Tibial nerve (tissue), 4 donors: ENCODE results near the gene TMEM220. TPM values are rescaled to one million over a fixed set of nuclear protein-coding genes. Genes with fewer than 3 reads are reported as not detected.

Experiments used
- DNase-seq, 2 donors: peaks; one replicate each; pipeline ENCODE4 v3.0.0-alpha.2; 2019; ENCODE audit warnings: low spot score in 2 of 2
- H3K27ac ChIP-seq, 4 donors: fragments of 200-600 bp; sonication (generic) in 3 of 4; one replicate each; pipeline ENCODE4 v1.5.1; 2017 to 2019; ENCODE audit warnings: mild to moderate bottlenecking in 1 of 4
- H3K27me3 ChIP-seq, 2 donors: fragments of 200-600 bp; sonication (generic) in 1 of 2; one replicate each; pipeline versions ENCODE4 v1.5.1 to v1.6.0; 2017 to 2019
- H3K36me3 ChIP-seq, 3 donors: fragments of 200-600 bp; sonication (generic); one replicate each; pipeline ENCODE4 v1.5.1; 2018 to 2019
- H3K4me1 ChIP-seq, 4 donors: fragments of 200-600 bp; sonication (generic) in 3 of 4; one replicate each; pipeline ENCODE4 v1.5.1; 2017 to 2019
- H3K4me3 ChIP-seq, 4 donors: fragments of 200-600 bp; sonication (generic) in 3 of 4; one replicate each; pipeline ENCODE4 v1.5.1; 2017 to 2019; ENCODE audit warnings: mild to moderate bottlenecking in 1 of 4, moderate library complexity in 1 of 4
- H3K9me3 ChIP-seq, 4 donors: fragments of 200-600 bp; sonication (generic) in 3 of 4; one replicate each; pipeline ENCODE4 v1.5.1; 2017 to 2019
- CTCF ChIP-seq, 5 experiments: fragments of 200-600 bp in 3 of 5; fragments of 450-650 bp in 2 of 5; sonication (generic) in 3 of 5; IDR thresholded peaks; one replicate each; pipeline ENCODE4 v1.5.1; 2016 to 2019; ENCODE audit warnings: antibody characterized with exemption in 5 of 5, mild to moderate bottlenecking in 3 of 5, moderate library complexity in 2 of 5
- EP300 ChIP-seq, 2 donors: sonication (generic); formaldehyde crosslinking; IDR thresholded peaks; one replicate each; pipeline ENCODE4 v1.6.1; 2017; ENCODE audit warnings: antibody characterized with exemption in 2 of 2, mild to moderate bottlenecking in 1 of 2
- POLR2A ChIP-seq, 2 donors: fragments of 450-650 bp; IDR thresholded peaks; one replicate each; pipeline ENCODE4 v1.6.1; 2017; ENCODE audit warnings: antibody characterized with exemption in 2 of 2, mild to moderate bottlenecking in 2 of 2, moderate library complexity in 2 of 2
- WGBS, 2 donors: methylation state at CpG; one replicate each; pipeline ENCODE4 v1.1.5; 2018; 5-methylcytosine and 5-hydroxymethylcytosine counted together
- total RNA-seq, 4 donors: library from RNA; depleted of rRNA; stranded (reverse); fragments of >200 nt; gene quantifications; one replicate each; pipeline ENCODE4 v1.1.0, GENCODE V29; 2016

Gene TMEM220
- total RNA-seq, 4 donors from 2014 or later: 4.5 to 9.2 (median 8.9) TPM

- no peak overlapping the region for H3K27ac ChIP-seq
- no peaks in the 10 kb centered on the region for H3K36me3 ChIP-seq
- no peak overlapping the region for H3K4me3 ChIP-seq
- TF ChIP-seq CTCF (IDR thresholded peaks at IDR 0.05) (no peak), POLR2A (IDR thresholded peaks at IDR 0.05) (no peak), EP300 (IDR thresholded peaks at IDR 0.05) (no peak)
- WGBS, 2 donors: 90 to 95% methylated on average over 6 of the region's 6 CpGs
- DNase-seq: no peak
- H3K27me3 ChIP-seq: no peaks in the 10 kb centered on the region
- H3K4me1 ChIP-seq: peaks cover 0 to 15% (median 4%) of the 10 kb centered on the region in 4 donors
- no peaks in the 10 kb centered on the region for H3K9me3 ChIP-seq
Observed at GRCh38 chr17:10742431-10742830, 12.6 kb upstream of the TMEM220 start.

- 89 to 93% methylated on average over 10 of the region's 10 CpGs for WGBS, 2 donors
- TF ChIP-seq POLR2A (IDR thresholded peaks at IDR 0.05): no peak
- TF ChIP-seq EP300 (IDR thresholded peaks at IDR 0.05): no peak
- no peak for TF ChIP-seq CTCF (IDR thresholded peaks at IDR 0.05)
- no peak overlapping the region for H3K27ac ChIP-seq
- peaks cover 0 to 22% (median 4%) of the 10 kb centered on the region in 4 donors for H3K4me1 ChIP-seq
- no peaks in the 10 kb centered on the region for H3K9me3 ChIP-seq
- H3K27me3 ChIP-seq: no peaks in the 10 kb centered on the region
- no peak overlapping the region for H3K4me3 ChIP-seq
- no peaks in the 10 kb centered on the region for H3K36me3 ChIP-seq
- DNase-seq: no peak
Observed at GRCh38 chr17:10741416-10742135, 11.8 kb upstream of the TMEM220 start.

GRCh38 chr17:10739386-10739785 lies 9.6 kb upstream of the TMEM220 start:
- Histone ChIP-seq H3K36me3 (no peaks in the 10 kb centered on the region), H3K27me3 (no peaks in the 10 kb centered on the region), H3K4me3 (no peak overlapping the region), H3K9me3 (no peaks in the 10 kb centered on the region), H3K27ac (no peak overlapping the region), H3K4me1 (peaks cover 0 to 22% (median 4%) of the 10 kb centered on the region in 4 donors)
- no peak for TF ChIP-seq CTCF (IDR thresholded peaks at IDR 0.05)
- TF ChIP-seq EP300 (IDR thresholded peaks at IDR 0.05): no peak
- TF ChIP-seq POLR2A (IDR thresholded peaks at IDR 0.05): no peak
- DNase-seq: no peak
- 67 to 77% methylated on average over 5 of the region's 5 CpGs for WGBS, 2 donors

- Histone ChIP-seq H3K4me3 (no peak overlapping the region), H3K27ac (no peak overlapping the region), H3K27me3 (no peaks in the 10 kb centered on the region), H3K9me3 (no peaks in the 10 kb centered on the region), H3K36me3 (no peaks in the 10 kb centered on the region), H3K4me1 (peaks cover 0 to 17% (median under 1%) of the 10 kb centered on the region in 4 donors)
- TF ChIP-seq POLR2A (IDR thresholded peaks at IDR 0.05) (no peak), EP300 (IDR thresholded peaks at IDR 0.05) (no peak), CTCF (IDR thresholded peaks at IDR 0.05) (no peak)
- DNase-seq: no peak
- 32 to 35% methylated on average over 5 of the region's 5 CpGs for WGBS, 2 donors
Observed at GRCh38 chr17:10738521-10739258, 8.9 kb upstream of the TMEM220 start.

GRCh38 chr17:10737736-10738135 lies 7.9 kb upstream of the TMEM220 start:
- H3K36me3 ChIP-seq: no peaks in the 10 kb centered on the region
- no peaks in the 10 kb centered on the region for H3K9me3 ChIP-seq
- DNase-seq: no peak
- H3K4me3 ChIP-seq: no peak overlapping the region
- H3K27me3 ChIP-seq: no peaks in the 10 kb centered on the region
- no peak overlapping the region for H3K27ac ChIP-seq
- H3K4me1 ChIP-seq: peaks cover 0 to 13% (median 0%) of the 10 kb centered on the region in 4 donors
- 87 to 88% methylated on average over 3 of the region's 3 CpGs for WGBS, 2 donors
- TF ChIP-seq POLR2A (IDR thresholded peaks at IDR 0.05): no peak
- no peak for TF ChIP-seq CTCF (IDR thresholded peaks at IDR 0.05)
- no peak for TF ChIP-seq EP300 (IDR thresholded peaks at IDR 0.05)
